SH-SY5Y (cell line): ENCODE measurements around the gene IFNA5.

Experiments
- GATA2 ChIP-seq: IDR thresholded peaks from 2 replicates; pipeline ENCODE4 v1.6.1; 2011; ENCODE audit warnings: mild to moderate bottlenecking, low read depth, low read length
- GATA3 ChIP-seq: IDR thresholded peaks from 2 replicates; pipeline ENCODE4 v1.6.1; 2011; ENCODE audit warnings: low read depth, mild to moderate bottlenecking, low read length, moderate library complexity

- TF ChIP-seq GATA2, result no peak
- TF ChIP-seq GATA3, result no peak
Observed at GRCh38 chr9:21287280-21287679, 17.8 kb downstream of the IFNA5 start.
